IMR-90 (cell line): ENCODE data around the gene FAM83E. TPM values are rescaled to one million over a fixed set of nuclear protein-coding genes. Genes with fewer than 3 reads are reported as not detected.

Experiments
- ATAC-seq: fragments of 200-7000 bp; cut with Tn5 transposase; 2 replicates; pipeline ENCODE4 v1.9.1; 2020; ENCODE audit warnings: low read depth, mild to moderate bottlenecking, moderate library complexity
- BruUV-seq: library from RNA; stranded (reverse); fragments of 400-500 nt; replicated peaks from 2 replicates; lab custom pipeline; 2021; lab: Mats Ljungman, UMichigan
- CTCF ChIA-PET: fragments of 300-600 bp; formaldehyde crosslinking; extraction: SDS; loops from one replicate; lab custom pipeline; 2021; ENCODE audit warnings: antibody characterized with exemption; lab: Yijun Ruan, JAX
- POLR2A ChIA-PET: fragments of 300-600 bp; sonication (Branson Sonifier 250); formaldehyde crosslinking; loops from one replicate; lab custom pipeline; 2022; ENCODE audit warnings: antibody characterized with exemption; ENCODE audit not compliant: unreplicated experiment; lab: Charles Lee
- DNase-seq: peaks from one replicate; pipeline ENCODE4 v3.0.0; 2013
- H2AFZ ChIP-seq: replicated peaks from 2 replicates; pipeline ENCODE3; 2013; ENCODE audit warnings: low read length, mild to moderate bottlenecking; ENCODE audit not compliant: poor library complexity
- H2AK5ac ChIP-seq: 2 replicates; pipeline ENCODE4 v1.6.1; 2013; ENCODE audit warnings: low read depth, low read length, inconsistent platforms
- H2AK9ac ChIP-seq: replicated peaks from 2 replicates; pipeline ENCODE3; 2013; ENCODE audit warnings: mild to moderate bottlenecking, low read depth, low read length, moderate library complexity; ENCODE audit not compliant: poor library complexity
- H2BK120ac ChIP-seq: 2 replicates; pipeline ENCODE4 v1.6.1; 2013; ENCODE audit warnings: low read depth, low read length, inconsistent platforms
- H2BK15ac ChIP-seq: 3 replicates; pipeline ENCODE4 v1.6.1; 2013; ENCODE audit warnings: low read depth, low read length, inconsistent platforms
- H2BK20ac ChIP-seq: 2 replicates; pipeline ENCODE4 v1.6.1; 2013; ENCODE audit warnings: low read depth, mild to moderate bottlenecking, inconsistent platforms, low read length, moderate library complexity
- H2BK5ac ChIP-seq: 2 replicates; pipeline ENCODE4 v1.6.1; 2013; ENCODE audit warnings: mild to moderate bottlenecking, low read depth, low read length, inconsistent platforms; ENCODE audit not compliant: poor library complexity, severe bottlenecking
- H3K14ac ChIP-seq: replicated peaks from 2 replicates; pipeline ENCODE4 v1.6.1; 2013; ENCODE audit warnings: low read depth, low read length, inconsistent platforms
- H3K18ac ChIP-seq: 2 replicates; pipeline ENCODE4 v1.6.1; 2013; ENCODE audit warnings: low read depth, low read length, control low read depth
- H3K23ac ChIP-seq: 2 replicates; pipeline ENCODE4 v1.6.1; 2013; ENCODE audit warnings: low read depth, low read length, inconsistent platforms
- H3K27ac ChIP-seq: 2 replicates; pipeline ENCODE4 v1.5.1; 2013; ENCODE audit warnings: mild to moderate bottlenecking, control low read depth, low read length; ENCODE audit not compliant: insufficient read depth
- H3K27me3 ChIP-seq: 2 replicates; pipeline ENCODE4 v1.6.1; 2013; ENCODE audit warnings: low read length; ENCODE audit not compliant: control insufficient read depth, insufficient read depth
- H3K36me3 ChIP-seq: 2 replicates; pipeline ENCODE4 v1.6.1; 2013; ENCODE audit warnings: low read length, mixed read lengths; ENCODE audit not compliant: control insufficient read depth, insufficient read depth
- H3K4ac ChIP-seq: 2 replicates; pipeline ENCODE4 v1.6.1; 2013; ENCODE audit warnings: low read depth, low read length, inconsistent platforms
- H3K4me1 ChIP-seq: 2 replicates; pipeline ENCODE4 v1.6.1; 2013; ENCODE audit warnings: low read length, mixed read lengths; ENCODE audit not compliant: control insufficient read depth, insufficient read depth
- H3K4me2 ChIP-seq: 2 replicates; pipeline ENCODE4 v1.6.1; 2013; ENCODE audit warnings: low read depth, mild to moderate bottlenecking, control low read depth, low read length, moderate library complexity
- H3K4me3 ChIP-seq: 2 replicates; pipeline ENCODE4 v1.5.1; 2013; ENCODE audit warnings: low read depth, mild to moderate bottlenecking, control low read depth, low read length, moderate library complexity; ENCODE audit not compliant: insufficient read depth
- H3K56ac ChIP-seq: 2 replicates; pipeline ENCODE4 v1.6.1; 2013; ENCODE audit warnings: low read length, inconsistent platforms; ENCODE audit not compliant: insufficient read depth; ENCODE audit errors: extremely low read depth
- H3K79me1 ChIP-seq, 2 experiments: 2 replicates each; pipeline ENCODE4 v1.6.1; 2013; ENCODE audit warnings: low read length in 2 of 2, inconsistent platforms in 1 of 2, low read depth in 1 of 2
- H3K9ac ChIP-seq: 2 replicates; pipeline ENCODE4 v1.6.1; 2013; ENCODE audit warnings: low read depth, low read length, control low read depth
- H3K9me1 ChIP-seq: 2 replicates; pipeline ENCODE4 v1.6.1; 2013; ENCODE audit warnings: low read length, inconsistent platforms; ENCODE audit not compliant: insufficient read depth
- H3K9me3 ChIP-seq: 2 replicates; pipeline ENCODE4 v1.6.1; 2013; ENCODE audit warnings: low read length; ENCODE audit not compliant: control insufficient read depth, insufficient read depth
- H4K20me1 ChIP-seq: 2 replicates; pipeline ENCODE4 v1.6.1; 2013; ENCODE audit warnings: low read length, inconsistent platforms; ENCODE audit not compliant: insufficient read depth
- H4K5ac ChIP-seq: 2 replicates; pipeline ENCODE4 v1.6.1; 2013; ENCODE audit warnings: mild to moderate bottlenecking, low read depth, low read length, control low read depth
- H4K8ac ChIP-seq, 2 experiments: 2 replicates each; pipeline ENCODE4 v1.6.1; 2013; ENCODE audit warnings: low read depth in 2 of 2, low read length in 2 of 2, control low read depth in 1 of 2, inconsistent platforms in 1 of 2
- H4K91ac ChIP-seq: 2 replicates; pipeline ENCODE4 v1.6.1; 2013; ENCODE audit warnings: low read depth, low read length, inconsistent platforms; ENCODE audit not compliant: insufficient read depth
- CEBPB ChIP-seq: IDR thresholded peaks from 2 replicates; pipeline ENCODE4 v1.6.1; 2012; ENCODE audit warnings: low read depth, low read length, improper control_type of control experiment
- CHD1 ChIP-seq: IDR thresholded peaks from 2 replicates; pipeline ENCODE4 v1.6.1; 2012; ENCODE audit warnings: low read depth, low read length, improper control_type of control experiment
- CTCF ChIP-seq: conservative IDR thresholded peaks from 2 replicates; pipeline ENCODE4 v1.5.1; 2012; ENCODE audit warnings: mild to moderate bottlenecking, low read depth, low read length, improper control_type of control experiment
- MAFK ChIP-seq: IDR thresholded peaks from 2 replicates; pipeline ENCODE4 v1.6.1; 2012; ENCODE audit warnings: low read depth, low read length, improper control_type of control experiment
- MXI1 ChIP-seq: IDR thresholded peaks from 2 replicates; pipeline ENCODE4 v1.6.1; 2012; ENCODE audit warnings: low read depth, mild to moderate bottlenecking, low read length, moderate library complexity, borderline replicate concordance
- NFE2L2 ChIP-seq: fragments of 150-350 bp; IDR thresholded peaks from 2 replicates; pipeline ENCODE4 v1.6.1; 2016; ENCODE audit warnings: low read depth, mild to moderate bottlenecking, low read length
- POLR2A ChIP-seq: IDR thresholded peaks from 2 replicates; pipeline ENCODE4 v1.6.1; 2012; ENCODE audit warnings: mild to moderate bottlenecking, low read depth, low read length
- RAD21 ChIP-seq: IDR thresholded peaks from 2 replicates; pipeline ENCODE4 v1.6.1; 2012; ENCODE audit warnings: low read length, improper control_type of control experiment
- RCOR1 ChIP-seq: IDR thresholded peaks from 2 replicates; pipeline ENCODE4 v1.6.1; 2012; ENCODE audit warnings: mild to moderate bottlenecking, low read length, improper control_type of control experiment; ENCODE audit not compliant: insufficient replicate concordance
- SMC3 ChIP-seq: fragments of 150-350 bp; IDR thresholded peaks from 2 replicates; pipeline ENCODE4 v1.6.1; 2016; ENCODE audit warnings: low read depth, mild to moderate bottlenecking, antibody characterized with exemption, low read length, moderate library complexity
- WGBS, 2 experiments: methylation state at CpG; one replicate each; pipeline versions ENCODE4 v1.1.5 to v1.1.7; 2013; ENCODE audit warnings: missing lambda C conversion rate in 2 of 2; ENCODE audit not compliant: insufficient read length in 1 of 2; ENCODE audit errors: extremely low coverage in 2 of 2; 5-methylcytosine and 5-hydroxymethylcytosine counted together
- dilution Hi-C: fragments of 300-500 bp; cut with HindIII; formaldehyde crosslinking; loops from one replicate; pipeline ENCODE4 v1.14.3; 2018; ENCODE audit warnings: low sequenced_read_pairs; ENCODE audit not compliant: unreplicated experiment
- in situ Hi-C: fragments of 300-500 bp; cut with MboI; formaldehyde crosslinking; loops from 3 replicates; pipeline ENCODE4 v1.14.3; 2019; ENCODE audit warnings: low sequenced_read_pairs, inconsistent platforms, mixed read lengths
- intact Hi-C: fragments of 100-400 bp; cut with micrococcal nuclease; formaldehyde crosslinking; loops from 2 replicates; pipeline ENCODE4 v1.10.0; 2022
- polyA plus RNA-seq, 3 experiments: library from polyadenylated mRNA; depleted of rRNA; stranded (reverse); fragments of >200 nt; gene quantifications; 2 replicates each; pipeline ENCODE4 v1.2.3, GENCODE V29; 2012; ENCODE audit warnings: low replicate concordance in 1 of 3
- total RNA-seq: library from RNA; depleted of rRNA; stranded (reverse); fragments of >200 nt; gene quantifications from 2 replicates; pipeline ENCODE4 v1.2.3, GENCODE V29; 2012

The FAM83E gene
- total and polyA plus RNA-seq, 2 of the 4 experiments (the other 2 are of a cell fraction), result 0.05 to 0.36 TPM

GRCh38 chr19:48658483-48658882, 43.6 kb upstream of the FAM83E start:
- H3K9ac ChIP-seq, result no peak overlapping the region
- intact Hi-C loops (no loop called here), dilution Hi-C loops (no loop called here), in situ Hi-C loops (no loop called here)
- DNase-seq (no peak), ATAC-seq (no peak)
- ChIA-PET CTCF (no interaction called here), POLR2A (no interaction called here)
- no peak overlapping the region for H4K8ac ChIP-seq
- no TSS peak for BruUV-seq
- H2BK15ac ChIP-seq, result no peak overlapping the region
- H3K36me3 ChIP-seq, result no peaks in the 10 kb centered on the region
- no peak overlapping the region for H3K18ac ChIP-seq
- no peak overlapping the region for H3K27ac ChIP-seq
- no peak overlapping the region for H3K4me2 ChIP-seq
- H3K4ac ChIP-seq, result no peak overlapping the region
- H2BK5ac ChIP-seq, result no peak overlapping the region
- no peak overlapping the region for H4K91ac ChIP-seq
- H2BK120ac ChIP-seq, result no peak overlapping the region
- H3K27me3 ChIP-seq, result no peaks in the 10 kb centered on the region
- no peak overlapping the region for H3K23ac ChIP-seq
- no peaks in the 10 kb centered on the region for H3K9me3 ChIP-seq
- H3K4me3 ChIP-seq, result no peak overlapping the region
- H4K20me1 ChIP-seq, result no peaks in the 10 kb centered on the region
- peaks cover 3% of the 10 kb centered on the region for H3K4me1 ChIP-seq
- WGBS, 2 experiments, result 100% methylated on average over 3 of the region's 6 CpGs; no CpG with 5 or more reads in 1 of the 2 experiments
- H2AK5ac ChIP-seq, result no peak overlapping the region
- no peaks in the 10 kb centered on the region for H3K79me1 ChIP-seq
- peaks cover 3% of the 10 kb centered on the region; the same call in 1 of the 2 replicates for H3K9me1 ChIP-seq
- no peak overlapping the region for H3K14ac ChIP-seq
- no peak overlapping the region for H3K56ac ChIP-seq
- H4K5ac ChIP-seq, result no peak overlapping the region
- H2AFZ ChIP-seq, result no peak overlapping the region
- H2BK20ac ChIP-seq, result no peak overlapping the region
- TF ChIP-seq MXI1, result no peak
- no peak for TF ChIP-seq CTCF
- TF ChIP-seq NFE2L2, result no peak
- TF ChIP-seq CHD1, result no peak
- TF ChIP-seq POLR2A, result no peak
- no peak for TF ChIP-seq CEBPB
- TF ChIP-seq RCOR1, result no peak
- no peak for TF ChIP-seq RAD21
- no peak for TF ChIP-seq SMC3
- no peak for TF ChIP-seq MAFK
- no peak overlapping the region for H2AK9ac ChIP-seq
